Stimulated activated CD4-positive, alpha-beta T cell treated with anti-CD3 and anti-CD28 coated beads, Interleukin-2, amount 100 ng/mL, for 4 hours (primary cell): Measurements from ENCODE around the gene RBFOX1.

Experiments
- DNase-seq: peaks from one replicate; pipeline ENCODE4 v3.0.0-alpha.2; 2020; ENCODE audit warnings: low read depth

The RBFOX1 gene

DNA sequence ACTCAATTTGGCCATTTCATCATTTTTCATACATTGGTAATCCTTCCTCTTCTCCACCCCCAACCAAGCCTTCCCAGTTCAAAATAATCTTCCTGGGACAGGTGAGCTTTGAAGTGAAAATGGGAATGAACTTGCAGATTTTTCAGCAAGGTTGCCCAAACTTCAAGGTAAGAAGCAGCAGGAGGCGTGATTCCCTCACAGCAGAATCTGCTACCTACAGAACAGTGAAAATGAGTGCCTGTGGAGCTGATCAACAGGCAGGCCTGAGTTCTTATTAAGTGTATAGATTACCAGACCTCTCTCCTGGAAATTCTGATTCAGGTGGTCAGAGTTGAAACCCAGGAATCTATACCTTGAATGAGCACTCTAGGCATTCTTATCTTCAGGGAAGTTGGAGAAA, 356.6 kb downstream of the RBFOX1 start:
- no peak for DNase-seq

DNA sequence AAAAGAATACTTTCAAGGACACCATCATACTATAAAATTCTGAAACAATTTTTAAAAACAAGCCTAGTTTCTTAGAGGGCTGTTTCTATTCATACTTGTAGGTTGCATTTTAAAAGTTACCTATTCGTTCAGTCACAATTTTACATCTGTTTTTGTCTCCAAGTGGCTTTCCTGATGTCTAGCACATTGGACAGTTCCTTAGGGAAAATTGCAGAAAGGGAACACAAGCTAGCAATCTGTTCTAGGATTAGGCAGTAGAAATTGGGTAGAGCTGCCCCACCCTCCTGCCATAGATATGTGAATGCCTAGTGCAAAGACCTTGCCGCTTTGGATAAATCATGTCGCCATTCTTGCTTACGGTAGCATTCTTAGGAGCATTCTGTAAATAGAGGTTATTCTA, 358.9 kb downstream of the RBFOX1 start:
- no peak for DNase-seq

DNA sequence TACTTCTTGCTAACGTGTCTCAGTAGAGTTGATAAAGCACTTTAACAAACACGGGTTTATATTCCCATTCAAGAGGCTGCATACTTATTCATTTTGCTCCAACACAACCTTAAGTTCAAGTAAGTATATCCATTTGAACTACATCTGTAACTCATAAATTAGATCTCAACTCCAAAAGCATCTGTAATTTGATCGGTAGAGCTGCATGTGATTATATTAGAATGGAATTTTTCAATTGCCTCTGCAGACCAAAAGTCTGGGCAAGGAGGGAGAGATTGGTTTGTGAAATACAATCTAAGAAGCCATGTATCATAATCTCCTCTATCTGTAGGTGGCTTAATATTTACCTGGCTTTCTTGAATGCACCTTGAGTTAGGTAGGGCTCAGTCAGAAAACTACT, 371.0 kb downstream of the RBFOX1 start:
- no peak for DNase-seq

DNA sequence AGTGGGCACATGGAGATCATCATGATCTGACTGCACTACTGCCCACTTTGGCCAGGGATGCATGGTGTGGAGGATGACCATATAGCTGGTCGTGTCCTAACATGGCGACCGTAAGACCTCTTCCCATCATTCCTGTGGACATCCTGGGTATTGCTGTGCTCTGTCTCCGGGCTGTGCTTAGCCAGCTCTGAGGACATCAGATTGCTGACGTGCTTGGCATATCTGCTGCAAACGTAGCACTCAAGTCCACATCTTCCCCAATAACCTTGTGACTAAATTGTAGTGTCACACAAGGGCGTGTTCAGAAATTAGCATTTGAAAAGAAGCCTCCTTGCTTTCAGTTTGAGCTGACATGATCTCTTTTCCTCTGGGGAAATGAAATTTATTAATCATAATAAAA, 373.2 kb downstream of the RBFOX1 start:
- no peak for DNase-seq

DNA sequence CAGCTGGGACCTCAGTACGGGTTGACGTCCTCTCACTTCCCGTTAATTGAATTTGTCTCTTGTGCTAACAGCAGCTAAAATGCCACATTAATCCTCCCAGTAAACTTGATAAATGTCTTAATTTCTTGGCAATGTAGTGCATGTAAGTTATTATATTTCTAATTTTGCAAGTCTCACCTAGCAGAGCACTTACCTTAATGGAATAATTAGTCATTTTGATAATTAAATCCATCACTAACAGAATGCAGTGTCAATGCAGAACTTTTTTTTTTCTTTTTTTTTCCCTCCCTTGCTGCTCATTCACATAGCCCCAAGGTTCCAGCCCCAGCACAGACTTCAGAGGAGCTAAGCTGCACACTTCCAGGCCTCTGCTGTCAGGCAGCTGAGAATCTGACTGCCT, 376.5 kb downstream of the RBFOX1 start:
- DNase-seq = no peak

DNA sequence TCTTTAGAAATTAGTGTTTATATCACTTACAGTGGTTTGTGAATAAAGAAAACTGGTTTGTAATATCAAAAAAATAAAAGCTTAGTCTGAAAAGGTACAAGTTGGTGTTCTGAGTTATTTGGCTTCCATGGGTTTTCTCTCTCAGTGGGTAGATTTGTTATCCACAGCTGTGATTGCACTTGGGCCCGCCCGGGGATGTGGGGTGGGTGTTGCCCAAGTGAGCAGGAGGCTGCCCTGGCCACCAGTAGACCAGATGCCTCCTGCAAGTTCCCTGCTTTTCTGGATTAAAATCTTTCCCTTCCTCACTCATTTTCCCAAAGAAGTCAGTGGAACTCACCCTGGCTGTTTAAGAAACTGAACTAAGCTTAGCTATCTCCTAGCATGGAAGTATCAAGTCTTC, 380.6 kb downstream of the RBFOX1 start:
- no peak for DNase-seq

DNA sequence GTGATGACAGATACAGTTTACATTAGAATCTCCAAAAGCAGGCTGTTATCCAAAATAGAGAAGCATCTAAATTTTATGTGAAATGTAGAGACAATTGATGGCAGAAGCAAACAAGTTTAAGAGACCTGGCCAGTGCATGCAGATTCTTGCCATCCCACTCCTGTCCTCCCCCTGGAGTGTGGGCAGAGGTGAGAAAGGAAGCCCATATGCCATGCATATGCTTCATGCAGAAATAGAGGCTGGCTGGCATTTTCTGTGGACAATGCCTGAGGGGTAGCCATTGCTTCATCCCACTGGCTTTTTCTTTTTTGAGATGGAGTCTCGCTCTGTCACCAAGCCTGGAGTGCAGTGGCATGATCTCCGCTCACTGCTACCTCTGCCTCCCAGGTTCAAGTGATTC, 382.1 kb downstream of the RBFOX1 start:
- no peak for DNase-seq

DNA sequence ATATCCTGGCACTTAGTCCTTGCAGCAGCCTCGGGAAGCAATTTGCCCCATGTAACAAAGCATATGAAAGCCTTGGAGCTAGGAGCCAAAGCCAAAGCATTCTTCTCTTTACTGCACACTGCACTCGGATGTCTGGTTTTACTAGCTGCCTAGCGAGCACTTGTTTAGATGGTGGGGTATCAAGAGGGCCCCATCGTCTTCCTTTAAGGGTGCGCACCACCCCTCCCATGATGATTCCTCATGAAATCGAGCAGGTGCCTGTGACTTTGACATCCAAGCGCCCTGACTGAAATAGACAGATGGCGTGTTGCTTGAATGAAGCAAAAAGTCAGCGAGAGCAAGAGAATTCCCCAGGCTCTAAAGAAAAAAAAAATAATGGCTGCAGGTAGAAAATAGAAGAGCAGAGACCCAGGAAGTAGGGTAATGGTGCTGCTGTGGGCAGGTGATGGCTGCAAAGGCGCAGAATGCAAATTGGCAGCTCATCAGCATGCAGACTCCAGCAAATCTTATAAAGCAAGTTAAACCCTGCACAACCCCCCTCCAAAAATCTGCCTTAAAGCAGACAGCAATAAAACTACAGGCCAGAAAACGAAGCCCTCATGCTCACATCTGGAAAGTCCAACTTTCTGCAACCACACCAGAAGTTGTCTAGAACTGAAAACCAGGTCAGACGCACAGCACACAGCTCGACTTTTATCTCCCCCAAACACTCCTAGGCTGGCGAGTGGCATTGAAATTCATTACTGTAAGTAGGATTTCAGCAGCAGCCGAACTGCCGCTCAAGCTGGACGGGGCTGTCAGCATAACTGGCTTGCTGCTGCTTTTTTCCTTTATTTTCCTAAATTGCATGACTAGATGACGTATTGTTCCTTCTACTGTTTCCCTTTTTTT, 384.3 kb downstream of the RBFOX1 start:
- DNase-seq = no peak

DNA sequence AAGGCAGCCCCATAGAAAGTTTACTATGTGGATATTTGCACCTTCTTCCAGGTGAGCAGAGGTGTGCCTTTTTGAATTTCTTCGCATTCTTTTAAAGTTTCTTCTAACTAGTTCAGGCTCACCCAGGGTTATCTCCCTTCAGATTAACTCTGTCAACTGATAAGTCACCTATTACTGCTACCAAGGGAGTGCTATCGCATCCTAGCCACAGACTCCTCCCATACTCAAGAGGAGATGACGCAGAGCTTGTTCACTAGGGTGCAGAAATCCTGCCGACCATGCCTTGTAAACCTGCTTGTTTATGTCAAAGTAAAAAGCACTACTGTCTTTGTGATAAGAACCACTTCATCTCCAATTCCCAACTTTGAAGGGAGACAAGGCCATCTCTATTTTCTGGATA, 390.1 kb downstream of the RBFOX1 start:
- no peak for DNase-seq

DNA sequence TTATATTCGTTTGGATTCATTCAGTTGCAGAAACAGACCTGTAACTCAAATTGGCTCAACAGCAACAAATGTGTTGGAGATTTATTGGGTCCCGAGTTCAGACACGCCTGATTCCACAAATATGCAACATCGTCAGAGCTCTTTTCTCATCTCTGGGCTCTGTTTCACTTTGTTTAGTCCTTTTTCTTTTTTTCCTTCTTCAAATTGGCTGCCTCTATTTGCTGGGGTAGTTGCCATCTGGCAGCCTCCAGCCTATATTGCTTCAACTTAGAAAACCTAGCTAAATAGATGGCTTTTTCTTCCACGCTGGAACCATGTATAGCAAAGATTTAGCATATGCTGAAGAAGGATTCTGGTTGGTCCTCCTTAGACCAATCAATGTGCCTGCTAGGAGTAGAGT, 398.5 kb downstream of the RBFOX1 start:
- no peak for DNase-seq

DNA sequence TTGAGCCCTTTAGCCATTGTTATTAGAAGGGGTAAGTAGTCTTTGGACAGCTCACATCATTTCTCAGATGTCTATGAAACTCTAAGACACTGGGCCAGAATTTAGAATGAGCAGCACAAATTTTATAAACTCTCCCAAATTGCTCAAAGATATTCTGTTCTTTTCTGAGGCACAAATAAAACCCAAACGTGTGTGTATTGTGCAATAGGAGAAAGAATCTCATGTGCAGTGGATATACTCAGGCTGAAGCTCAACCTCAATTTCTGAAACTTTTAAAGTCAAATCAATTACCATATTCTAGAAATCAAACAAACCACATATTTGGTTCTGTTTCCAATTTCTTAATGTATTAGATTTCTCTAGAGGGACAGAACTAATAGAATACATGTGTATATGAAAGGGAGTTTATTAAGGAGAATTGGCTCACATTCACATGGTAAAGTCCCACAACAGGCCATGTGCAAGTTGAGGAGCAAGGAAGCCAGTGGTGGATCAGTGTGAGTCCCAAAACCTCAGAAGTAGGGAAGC, 403.6 kb downstream of the RBFOX1 start:
- no peak for DNase-seq

DNA sequence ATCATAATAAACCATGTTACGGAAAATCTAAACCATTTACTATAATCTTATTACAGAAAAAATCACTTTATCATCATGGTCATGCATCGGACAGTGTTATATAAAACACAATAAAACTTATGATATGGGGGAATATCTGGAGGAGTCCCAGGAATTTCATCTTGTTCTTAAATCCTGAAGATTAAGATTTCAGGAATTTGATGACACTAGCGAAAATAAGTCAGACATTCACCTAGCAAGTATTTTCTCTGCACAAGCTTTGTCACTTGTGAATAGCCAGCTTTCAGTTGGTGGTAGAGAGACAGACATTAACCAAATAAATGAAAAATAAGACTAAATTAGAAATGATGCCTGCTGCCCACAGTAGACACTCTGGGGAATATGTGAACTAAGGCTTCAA, 410.0 kb downstream of the RBFOX1 start:
- DNase-seq = no peak

DNA sequence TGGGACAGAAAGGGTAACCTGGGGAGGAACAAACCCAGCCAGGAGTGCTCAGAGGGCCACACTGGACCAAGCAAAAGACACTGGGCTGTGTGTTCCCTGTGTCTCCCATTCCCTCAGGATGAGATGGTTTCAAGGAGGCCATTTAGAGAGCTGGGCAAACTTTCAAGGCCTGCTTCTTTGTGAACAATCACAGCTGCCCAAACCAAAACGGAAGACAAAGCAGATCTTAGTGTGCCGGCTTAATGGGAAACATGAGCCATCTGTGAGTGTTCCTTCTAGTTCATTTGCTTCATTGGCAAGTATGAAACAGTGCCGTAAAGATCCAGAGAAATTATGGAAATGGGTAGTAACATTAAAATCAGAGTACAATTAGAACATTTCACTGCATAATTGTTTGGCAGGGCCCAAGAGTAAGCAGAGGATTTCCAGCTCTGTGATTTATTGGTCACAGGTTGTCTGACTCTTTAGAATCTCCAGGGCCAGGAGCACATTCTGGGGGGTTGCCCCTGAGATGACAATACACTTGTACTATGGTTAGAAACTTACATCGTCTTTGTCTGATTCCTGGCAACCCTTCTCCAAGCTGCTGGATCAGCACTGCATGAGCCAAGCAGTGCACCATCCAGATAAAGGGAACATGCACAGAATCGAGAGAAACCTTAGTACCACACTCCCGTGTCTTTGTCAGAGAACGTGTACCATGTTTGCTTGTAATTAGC, 412.1 kb downstream of the RBFOX1 start:
- no peak for DNase-seq

DNA sequence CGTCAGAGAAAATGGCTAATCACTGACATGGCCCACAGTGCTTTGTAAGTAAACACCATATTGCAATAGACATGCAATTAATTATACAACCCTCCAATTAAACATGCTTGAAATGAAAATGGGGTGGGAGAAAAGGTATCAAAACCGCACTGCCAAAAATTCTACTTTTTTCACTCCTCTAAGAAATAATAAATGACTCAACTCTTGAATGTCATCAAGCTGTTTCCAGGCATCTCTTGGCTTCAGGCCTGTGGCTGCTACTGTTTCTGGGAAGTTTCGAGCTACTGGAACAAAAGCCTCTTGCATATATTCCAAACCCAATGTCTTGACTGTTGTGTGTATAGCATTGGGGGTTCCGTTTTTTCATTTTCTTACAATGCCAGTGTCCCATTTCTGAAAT, 412.6 kb downstream of the RBFOX1 start:
- DNase-seq = no peak

DNA sequence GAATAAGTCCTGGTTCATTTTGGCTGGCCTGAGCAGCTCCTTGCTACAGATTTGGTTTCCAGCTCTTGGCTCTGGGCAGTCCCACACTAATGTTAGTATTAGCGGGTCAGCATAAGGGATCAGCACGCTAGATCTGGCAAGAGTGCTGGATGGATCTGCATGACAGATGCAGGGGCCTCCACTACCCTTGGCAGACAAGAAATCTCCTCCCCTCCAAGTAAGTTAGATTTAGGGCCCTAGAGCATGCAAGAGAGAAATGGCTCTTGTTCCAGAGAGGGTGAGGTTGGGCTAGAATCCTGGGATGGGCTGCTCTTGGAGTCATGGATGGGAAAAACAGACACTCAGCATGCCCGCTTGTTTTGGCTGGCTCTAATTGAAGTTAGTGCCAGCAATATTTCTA, 414.3 kb downstream of the RBFOX1 start:
- no peak for DNase-seq

DNA sequence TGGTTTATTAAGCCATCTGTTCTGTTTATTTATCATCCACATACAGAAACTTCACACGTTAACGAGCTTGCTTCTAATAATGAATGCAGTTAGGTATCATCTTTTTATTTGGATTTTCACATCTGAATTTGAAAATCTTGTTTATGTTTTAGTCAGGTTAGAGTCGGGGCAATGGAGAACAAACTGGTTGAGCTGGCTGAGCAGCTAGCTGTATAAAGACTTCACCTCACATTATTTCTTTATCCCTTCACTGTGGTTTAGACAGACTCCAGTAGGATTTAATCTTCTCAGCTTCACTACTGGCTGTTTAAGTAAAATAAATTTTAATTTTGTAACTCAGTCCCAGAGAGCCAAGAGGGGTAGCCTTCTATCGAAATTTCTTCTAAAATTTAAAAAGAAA, 415.9 kb downstream of the RBFOX1 start:
- DNase-seq = no peak

DNA sequence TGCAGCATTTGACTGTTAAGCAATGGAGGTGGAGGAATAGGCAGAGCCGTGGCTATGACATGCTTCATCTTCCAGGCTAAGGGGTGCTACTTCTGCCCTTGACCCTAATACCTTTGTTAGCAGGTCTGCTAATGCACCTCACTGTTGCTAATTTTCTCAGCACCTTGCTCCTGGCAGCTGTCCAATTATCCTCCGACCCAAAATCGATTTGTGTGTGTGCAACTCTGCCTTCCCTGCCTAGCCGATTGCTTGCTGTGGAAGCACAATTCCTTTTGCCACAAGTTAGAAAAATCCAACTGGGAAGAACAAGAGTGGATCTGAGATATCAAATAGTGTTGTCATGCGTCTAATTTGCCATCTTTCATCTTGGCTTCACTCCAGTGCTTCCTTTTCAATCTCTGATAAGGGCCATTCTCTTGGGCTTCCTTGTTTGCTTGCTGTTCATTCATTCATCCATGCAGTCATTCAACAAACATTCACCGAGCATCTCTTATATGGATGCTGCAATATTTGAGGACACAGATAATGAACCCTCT, 422.8 kb downstream of the RBFOX1 start:
- no peak for DNase-seq
